SK-N-SH treated with all-trans-retinoic acid at 6 μM for 48 hours (cell line): ENCODE results near the gene TIAM1.

Experiments used
- ARNTL ChIP-seq: fragments of 450-650 bp; formaldehyde crosslinking; IDR thresholded peaks from 2 replicates; pipeline ENCODE4 v1.5.0; 2020; ENCODE audit warnings: low read depth, mild to moderate bottlenecking, moderate library complexity, borderline replicate concordance
- BACH2 ChIP-seq: fragments of 250-450 bp; sonication (Bioruptor Pico); IDR thresholded peaks from 2 replicates; pipeline ENCODE4 v1.9.0; 2021; ENCODE audit warnings: mild to moderate bottlenecking, borderline replicate concordance
- GLIS3 ChIP-seq: fragments of 250-450 bp; sonication (Bioruptor Pico); IDR thresholded peaks from 2 replicates; pipeline ENCODE4 v1.5.0; 2020; ENCODE audit warnings: mild to moderate bottlenecking, moderate library complexity
- OSR1 ChIP-seq: fragments of 250-450 bp; sonication (Bioruptor Pico); IDR thresholded peaks from 2 replicates; pipeline ENCODE4 v1.8.0; 2022; ENCODE audit warnings: moderate library complexity, mild to moderate bottlenecking, inconsistent platforms
- RARB ChIP-seq: fragments of 250-450 bp; sonication (Bioruptor Pico); IDR thresholded peaks from 2 replicates; pipeline ENCODE4 v1.8.0; 2021; ENCODE audit warnings: mild to moderate bottlenecking, moderate library complexity
- ZFP3 ChIP-seq: fragments of 250-450 bp; sonication (Bioruptor Pico); IDR thresholded peaks from 2 replicates; pipeline ENCODE4 v1.5.0; 2020; ENCODE audit warnings: mild to moderate bottlenecking, moderate library complexity
- ZFP30 ChIP-seq: fragments of 450-650 bp; formaldehyde crosslinking; IDR thresholded peaks from 2 replicates; pipeline ENCODE4 v1.5.0; 2022; ENCODE audit warnings: mild to moderate bottlenecking, moderate library complexity
- ZNF8 ChIP-seq: fragments of 450-650 bp; formaldehyde crosslinking; IDR thresholded peaks from 2 replicates; pipeline ENCODE4 v1.5.0; 2020; ENCODE audit warnings: mild to moderate bottlenecking, moderate library complexity
- TF ChIP-seq, protein P1 (sequence below): fragments of 250-450 bp; sonication (Bioruptor Pico); IDR thresholded peaks from 2 replicates; pipeline ENCODE4 v1.8.0; 2020; ENCODE audit warnings: mild to moderate bottlenecking, moderate library complexity, borderline replicate concordance
- TF ChIP-seq, protein P2 (sequence below): fragments of 250-450 bp; sonication (Bioruptor Pico); IDR thresholded peaks from 2 replicates; pipeline ENCODE4 v1.5.0; 2020; ENCODE audit warnings: mild to moderate bottlenecking, moderate library complexity
- TF ChIP-seq, protein P3 (sequence below): fragments of 250-450 bp; sonication (Bioruptor Pico); IDR thresholded peaks from 2 replicates; pipeline ENCODE4 v1.5.1; 2020; ENCODE audit warnings: low read depth, mild to moderate bottlenecking, moderate library complexity

DNA sequence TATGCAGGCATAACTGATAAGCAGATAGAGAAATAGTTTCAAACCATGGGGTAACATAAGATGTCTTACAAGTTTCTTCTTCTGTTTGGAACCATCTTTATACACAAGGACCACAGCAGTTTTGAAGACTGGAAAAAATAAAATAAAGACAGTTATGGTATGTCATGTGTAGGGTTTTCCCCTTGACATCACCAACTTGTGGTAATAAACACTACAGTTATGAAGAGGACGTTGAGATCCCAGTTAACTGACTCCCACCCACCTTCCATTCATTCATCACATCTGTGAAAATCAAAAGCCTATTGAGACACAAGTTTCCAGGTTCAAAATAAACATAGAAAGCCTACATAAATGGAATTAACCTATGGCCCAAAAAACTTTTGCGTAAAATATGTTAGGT is 213.2 kb downstream of the TIAM1 start:
- no peak for TF ChIP-seq RARB
- TF ChIP-seq, protein P1, sequence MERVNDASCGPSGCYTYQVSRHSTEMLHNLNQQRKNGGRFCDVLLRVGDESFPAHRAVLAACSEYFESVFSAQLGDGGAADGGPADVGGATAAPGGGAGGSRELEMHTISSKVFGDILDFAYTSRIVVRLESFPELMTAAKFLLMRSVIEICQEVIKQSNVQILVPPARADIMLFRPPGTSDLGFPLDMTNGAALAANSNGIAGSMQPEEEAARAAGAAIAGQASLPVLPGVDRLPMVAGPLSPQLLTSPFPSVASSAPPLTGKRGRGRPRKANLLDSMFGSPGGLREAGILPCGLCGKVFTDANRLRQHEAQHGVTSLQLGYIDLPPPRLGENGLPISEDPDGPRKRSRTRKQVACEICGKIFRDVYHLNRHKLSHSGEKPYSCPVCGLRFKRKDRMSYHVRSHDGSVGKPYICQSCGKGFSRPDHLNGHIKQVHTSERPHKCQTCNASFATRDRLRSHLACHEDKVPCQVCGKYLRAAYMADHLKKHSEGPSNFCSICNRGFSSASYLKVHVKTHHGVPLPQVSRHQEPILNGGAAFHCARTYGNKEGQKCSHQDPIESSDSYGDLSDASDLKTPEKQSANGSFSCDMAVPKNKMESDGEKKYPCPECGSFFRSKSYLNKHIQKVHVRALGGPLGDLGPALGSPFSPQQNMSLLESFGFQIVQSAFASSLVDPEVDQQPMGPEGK (CRISPR knock-in tag), result no peak
- no peak for TF ChIP-seq GLIS3 (CRISPR knock-in tag)
- TF ChIP-seq, protein P2, sequence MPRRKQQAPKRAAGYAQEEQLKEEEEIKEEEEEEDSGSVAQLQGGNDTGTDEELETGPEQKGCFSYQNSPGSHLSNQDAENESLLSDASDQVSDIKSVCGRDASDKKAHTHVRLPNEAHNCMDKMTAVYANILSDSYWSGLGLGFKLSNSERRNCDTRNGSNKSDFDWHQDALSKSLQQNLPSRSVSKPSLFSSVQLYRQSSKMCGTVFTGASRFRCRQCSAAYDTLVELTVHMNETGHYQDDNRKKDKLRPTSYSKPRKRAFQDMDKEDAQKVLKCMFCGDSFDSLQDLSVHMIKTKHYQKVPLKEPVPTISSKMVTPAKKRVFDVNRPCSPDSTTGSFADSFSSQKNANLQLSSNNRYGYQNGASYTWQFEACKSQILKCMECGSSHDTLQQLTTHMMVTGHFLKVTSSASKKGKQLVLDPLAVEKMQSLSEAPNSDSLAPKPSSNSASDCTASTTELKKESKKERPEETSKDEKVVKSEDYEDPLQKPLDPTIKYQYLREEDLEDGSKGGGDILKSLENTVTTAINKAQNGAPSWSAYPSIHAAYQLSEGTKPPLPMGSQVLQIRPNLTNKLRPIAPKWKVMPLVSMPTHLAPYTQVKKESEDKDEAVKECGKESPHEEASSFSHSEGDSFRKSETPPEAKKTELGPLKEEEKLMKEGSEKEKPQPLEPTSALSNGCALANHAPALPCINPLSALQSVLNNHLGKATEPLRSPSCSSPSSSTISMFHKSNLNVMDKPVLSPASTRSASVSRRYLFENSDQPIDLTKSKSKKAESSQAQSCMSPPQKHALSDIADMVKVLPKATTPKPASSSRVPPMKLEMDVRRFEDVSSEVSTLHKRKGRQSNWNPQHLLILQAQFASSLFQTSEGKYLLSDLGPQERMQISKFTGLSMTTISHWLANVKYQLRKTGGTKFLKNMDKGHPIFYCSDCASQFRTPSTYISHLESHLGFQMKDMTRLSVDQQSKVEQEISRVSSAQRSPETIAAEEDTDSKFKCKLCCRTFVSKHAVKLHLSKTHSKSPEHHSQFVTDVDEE, result no peak
- TF ChIP-seq ZNF8, result no peak
- TF ChIP-seq, protein P3, sequence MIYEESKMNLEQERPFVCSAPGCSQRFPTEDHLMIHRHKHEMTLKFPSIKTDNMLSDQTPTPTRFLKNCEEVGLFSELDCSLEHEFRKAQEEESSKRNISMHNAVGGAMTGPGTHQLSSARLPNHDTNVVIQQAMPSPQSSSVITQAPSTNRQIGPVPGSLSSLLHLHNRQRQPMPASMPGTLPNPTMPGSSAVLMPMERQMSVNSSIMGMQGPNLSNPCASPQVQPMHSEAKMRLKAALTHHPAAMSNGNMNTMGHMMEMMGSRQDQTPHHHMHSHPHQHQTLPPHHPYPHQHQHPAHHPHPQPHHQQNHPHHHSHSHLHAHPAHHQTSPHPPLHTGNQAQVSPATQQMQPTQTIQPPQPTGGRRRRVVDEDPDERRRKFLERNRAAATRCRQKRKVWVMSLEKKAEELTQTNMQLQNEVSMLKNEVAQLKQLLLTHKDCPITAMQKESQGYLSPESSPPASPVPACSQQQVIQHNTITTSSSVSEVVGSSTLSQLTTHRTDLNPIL (CRISPR knock-in tag), result no peak
- no peak for TF ChIP-seq ARNTL (CRISPR knock-in tag)
- no peak for TF ChIP-seq ZFP30
- TF ChIP-seq OSR1 (CRISPR knock-in tag), result no peak
- TF ChIP-seq BACH2, result no peak
- TF ChIP-seq ZFP3, result no peak
